MCF 10A (cell line): Measurements from ENCODE around the gene LMCD1. TPM values are rescaled to one million over a fixed set of nuclear protein-coding genes. Genes with fewer than 3 reads are reported as not detected.

Experiments used
- BruUV-seq: library from RNA; stranded (reverse); fragments of 400-500 nt; replicated peaks from 2 replicates; lab custom pipeline; 2021; lab: Mats Ljungman, UMichigan
- CTCF ChIA-PET: fragments of 300-600 bp; sonication (Branson Sonifier 250); formaldehyde crosslinking; extraction: SDS; loops from one replicate; lab custom pipeline; 2021; ENCODE audit warnings: antibody characterized with exemption, inconsistent platforms; lab: Yijun Ruan, JAX
- POLR2A ChIA-PET: fragments of 300-600, 350-650 bp; sonication (Branson Sonifier 250); formaldehyde crosslinking; extraction: SDS; loops from one replicate; lab custom pipeline; 2020; ENCODE audit warnings: antibody characterized with exemption, inconsistent platforms; lab: Yijun Ruan, JAX
- DNase-seq: peaks from one replicate; pipeline ENCODE4 v3.0.0-alpha.2; 2018; ENCODE audit not compliant: unreplicated experiment
- H3K27ac Mint-ChIP-seq: one replicate; pipeline ENCODE4 v1.8.0; 2022; ENCODE audit warnings: mild to moderate bottlenecking, low read depth, mixed read lengths; ENCODE audit not compliant: unreplicated experiment
- H3K27me3 Mint-ChIP-seq: one replicate; pipeline ENCODE4 v1.8.0; 2022; ENCODE audit warnings: mixed read lengths; ENCODE audit not compliant: insufficient read depth, unreplicated experiment
- H3K36me3 Mint-ChIP-seq: one replicate; pipeline ENCODE4 v1.8.0; 2022; ENCODE audit warnings: mild to moderate bottlenecking, moderate library complexity, mixed read lengths; ENCODE audit not compliant: insufficient read depth, unreplicated experiment
- H3K4me1 Mint-ChIP-seq: one replicate; pipeline ENCODE4 v1.8.0; 2022; ENCODE audit warnings: mixed read lengths; ENCODE audit not compliant: insufficient read depth, unreplicated experiment
- H3K4me3 Mint-ChIP-seq: one replicate; pipeline ENCODE4 v1.8.0; 2022; ENCODE audit warnings: mild to moderate bottlenecking, moderate library complexity, mixed read lengths; ENCODE audit not compliant: unreplicated experiment
- H3K9me3 Mint-ChIP-seq: one replicate; pipeline ENCODE4 v1.8.0; 2022; ENCODE audit warnings: mixed read lengths; ENCODE audit not compliant: unreplicated experiment
- intact Hi-C: fragments of 100-400 bp; cut with micrococcal nuclease; formaldehyde crosslinking; loops from 2 replicates; pipeline ENCODE4 v1.14.1; 2022
- total RNA-seq: library from RNA; stranded (reverse); gene quantifications from 2 replicates; pipeline ENCODE4 v1.2.3, GENCODE V29; 2022
- TF ChIP-seq, protein P1 (sequence below): fragments of 200-600 bp; IDR thresholded peaks from one replicate; pipeline ENCODE4 v1.8.0; 2022; ENCODE audit warnings: antibody characterized with exemption, mild to moderate bottlenecking; ENCODE audit not compliant: unreplicated experiment

LMCD1 gene
- total RNA-seq, 1 experiment from 2014 or later, result 0.63 TPM

DNA sequence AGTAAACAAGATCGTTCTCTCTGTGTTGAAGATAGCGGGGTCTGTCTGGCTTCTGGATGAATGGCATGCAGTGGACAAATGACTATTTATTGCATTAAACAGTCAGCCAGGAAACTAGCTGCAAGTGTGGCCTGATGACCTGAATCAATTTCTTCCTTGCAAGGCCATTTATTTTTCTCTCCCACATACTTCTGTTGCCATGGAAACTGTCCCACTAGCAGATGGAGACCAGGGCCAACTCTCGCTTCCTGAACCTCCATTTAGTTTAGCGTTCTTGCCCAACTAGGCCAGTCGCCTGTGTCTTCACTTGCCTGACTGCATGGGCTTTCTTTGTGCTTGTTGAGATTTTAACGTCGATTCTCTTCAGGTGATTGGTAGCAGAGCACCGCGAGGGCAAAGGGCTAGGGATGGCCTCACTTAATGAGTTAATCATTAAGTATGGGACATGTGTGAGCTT is 27.6 kb downstream of the LMCD1 start:
- DNase-seq, result no peak
- TF ChIP-seq, protein P1, sequence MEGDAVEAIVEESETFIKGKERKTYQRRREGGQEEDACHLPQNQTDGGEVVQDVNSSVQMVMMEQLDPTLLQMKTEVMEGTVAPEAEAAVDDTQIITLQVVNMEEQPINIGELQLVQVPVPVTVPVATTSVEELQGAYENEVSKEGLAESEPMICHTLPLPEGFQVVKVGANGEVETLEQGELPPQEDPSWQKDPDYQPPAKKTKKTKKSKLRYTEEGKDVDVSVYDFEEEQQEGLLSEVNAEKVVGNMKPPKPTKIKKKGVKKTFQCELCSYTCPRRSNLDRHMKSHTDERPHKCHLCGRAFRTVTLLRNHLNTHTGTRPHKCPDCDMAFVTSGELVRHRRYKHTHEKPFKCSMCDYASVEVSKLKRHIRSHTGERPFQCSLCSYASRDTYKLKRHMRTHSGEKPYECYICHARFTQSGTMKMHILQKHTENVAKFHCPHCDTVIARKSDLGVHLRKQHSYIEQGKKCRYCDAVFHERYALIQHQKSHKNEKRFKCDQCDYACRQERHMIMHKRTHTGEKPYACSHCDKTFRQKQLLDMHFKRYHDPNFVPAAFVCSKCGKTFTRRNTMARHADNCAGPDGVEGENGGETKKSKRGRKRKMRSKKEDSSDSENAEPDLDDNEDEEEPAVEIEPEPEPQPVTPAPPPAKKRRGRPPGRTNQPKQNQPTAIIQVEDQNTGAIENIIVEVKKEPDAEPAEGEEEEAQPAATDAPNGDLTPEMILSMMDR, result no peak
- Mint-ChIP-seq H3K9me3 (no peaks in the 10 kb centered on the region), H3K4me3 (no peak overlapping the region), H3K27me3 (no peaks in the 10 kb centered on the region), H3K36me3 (peaks cover 5% of the 10 kb centered on the region), H3K4me1 (peaks cover 22% of the 10 kb centered on the region), H3K27ac (no peak overlapping the region)
- intact Hi-C loops, result no loop called here
- CTCF ChIA-PET, result interaction anchor here (1.5 kb wide), 1 partner anchor 87 kb away, joined by 3 read pairs; no protein-coding TSS in a partner anchor
- POLR2A ChIA-PET, result no interaction called here
- no TSS peak for BruUV-seq

DNA sequence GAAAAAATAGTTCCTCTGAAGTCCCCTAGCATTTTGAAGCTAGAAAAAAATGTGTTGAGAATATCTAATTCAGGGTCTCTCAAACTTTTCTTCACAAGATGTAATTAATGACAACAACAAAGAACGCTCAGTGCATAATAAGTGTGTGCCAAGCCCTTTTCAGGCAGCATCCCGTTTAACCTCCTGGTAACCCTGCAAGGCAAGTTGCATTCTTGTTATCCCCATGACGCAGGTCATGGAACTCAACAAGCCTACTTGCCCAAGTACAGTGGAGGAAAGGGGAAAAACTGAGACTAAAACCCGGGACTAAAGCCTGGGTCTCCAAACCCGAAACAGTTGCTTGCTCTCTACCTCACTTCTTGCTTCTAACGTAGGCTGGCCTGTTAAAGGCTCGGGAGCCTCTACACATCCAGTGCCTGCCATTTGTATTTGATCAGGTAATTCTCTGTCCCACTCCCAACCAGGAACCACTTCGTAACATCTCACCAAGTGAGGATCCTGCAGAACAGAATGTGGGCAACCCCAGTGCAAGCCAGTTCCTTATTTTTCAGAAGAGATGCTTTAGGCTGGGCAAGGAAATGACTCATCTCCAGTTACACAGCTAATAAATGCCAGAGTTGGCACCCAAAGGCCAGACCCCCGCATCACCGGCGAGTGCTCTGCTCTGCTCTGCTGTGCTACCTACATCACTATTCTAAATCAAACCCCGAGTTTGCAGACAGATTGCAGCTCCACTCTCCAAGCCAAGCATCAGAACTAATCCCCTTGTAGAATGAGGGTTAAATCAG is 28.3 kb downstream of the LMCD1 start:
- no TSS peak for BruUV-seq
- peaks cover 5% of the 10 kb centered on the region for H3K36me3 Mint-ChIP-seq

DNA sequence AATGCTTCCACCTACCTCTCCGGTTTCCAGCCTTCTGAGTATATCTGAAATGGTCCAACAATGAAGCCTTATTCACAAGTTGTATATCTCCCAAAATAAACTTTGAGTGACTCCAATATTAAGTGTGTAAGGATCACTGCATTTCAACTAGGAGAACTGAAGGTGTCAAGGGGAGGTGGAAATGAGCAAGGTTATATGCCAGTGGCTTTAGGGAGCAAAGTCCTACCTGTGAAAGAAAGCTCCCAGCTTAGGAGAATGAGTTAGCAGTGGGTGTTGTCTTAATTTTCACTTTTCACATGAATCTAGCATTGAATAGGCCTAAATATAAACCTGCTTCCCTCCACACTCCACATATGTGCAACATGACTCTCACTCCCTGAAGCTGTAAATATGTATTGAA is 29.0 kb downstream of the LMCD1 start:
- BruUV-seq, result no TSS peak
- Mint-ChIP-seq H3K9me3 (no peaks in the 10 kb centered on the region), H3K27ac (no peak overlapping the region), H3K4me1 (peaks cover 22% of the 10 kb centered on the region), H3K27me3 (no peaks in the 10 kb centered on the region), H3K4me3 (no peak overlapping the region), H3K36me3 (peaks cover 5% of the 10 kb centered on the region)
- POLR2A ChIA-PET, result no interaction called here
- DNase-seq, result no peak
- CTCF ChIA-PET, result interaction anchor here (0.5 kb wide), 1 partner anchor 113 kb away, joined by 4 read pairs; no protein-coding TSS in a partner anchor
- TF ChIP-seq, protein P1, result no peak
- intact Hi-C loops, result no loop called here

More for the DNA sequence above, 28.3 kb downstream of the LMCD1 start:
- Mint-ChIP-seq H3K27me3 (no peaks in the 10 kb centered on the region), H3K9me3 (no peaks in the 10 kb centered on the region), H3K4me1 (peaks cover 22% of the 10 kb centered on the region), H3K4me3 (no peak overlapping the region), H3K27ac (peak overlapping the region; percentile 38)
- ChIA-PET CTCF (interaction anchor here (0.5 to 1.5 kb wide), 2 partner anchors 88 to 112 kb away, joined by 3 to 4 read pairs; no protein-coding TSS in a partner anchor), POLR2A (no interaction called here)
- DNase-seq, result peak; percentile 45
- TF ChIP-seq, protein P1, result no peak
- intact Hi-C loops, result no loop called here

DNA sequence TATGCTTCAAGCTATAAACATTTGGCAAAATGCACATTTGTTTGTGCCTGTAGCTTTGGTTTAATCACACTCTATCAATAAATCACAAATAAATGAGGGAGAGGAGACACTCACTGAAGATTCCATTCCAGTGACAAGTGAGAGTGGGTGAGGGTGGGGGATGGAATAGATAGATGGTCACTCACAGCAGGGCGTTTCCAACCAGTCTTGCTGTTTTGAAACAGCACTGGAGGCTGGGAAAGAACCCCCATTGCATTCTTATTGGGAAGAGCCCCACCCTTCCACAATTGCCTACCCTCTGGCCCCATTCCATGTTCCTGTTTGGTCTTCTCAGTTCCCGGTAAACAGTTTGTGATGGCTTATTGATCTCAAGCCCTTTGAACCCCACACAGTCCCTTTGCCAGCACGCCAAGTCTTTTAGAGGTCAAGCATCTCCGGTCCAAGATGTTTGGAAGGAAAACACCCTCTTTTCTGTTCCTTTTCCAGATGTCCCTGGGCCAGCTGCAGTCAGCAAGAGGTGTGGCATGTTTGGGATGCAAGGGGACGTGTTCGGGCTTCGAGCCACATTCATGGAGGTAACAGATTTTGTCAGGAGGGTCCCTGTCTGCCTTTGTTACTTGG is 30.7 kb downstream of the LMCD1 start:
- intact Hi-C loops, result no loop called here
- Mint-ChIP-seq H3K27me3 (no peaks in the 10 kb centered on the region), H3K4me3 (no peak overlapping the region), H3K36me3 (peaks cover 5% of the 10 kb centered on the region), H3K27ac (no peak overlapping the region), H3K9me3 (no peaks in the 10 kb centered on the region), H3K4me1 (peaks cover 18% of the 10 kb centered on the region)
- POLR2A ChIA-PET, result interaction anchor here (0.7 kb wide), 1 partner anchor 902 kb away, joined by 3 read pairs; no protein-coding TSS in a partner anchor
- CTCF ChIA-PET, result interaction anchor here (0.6 kb wide), 1 partner anchor 43 kb away, joined by 3 read pairs; no protein-coding TSS in a partner anchor
- TF ChIP-seq, protein P1, result no peak
- peak; percentile 6 for DNase-seq
- no TSS peak for BruUV-seq
